ENCODE data around the gene CYB5RL. TPM values are rescaled to one million over a fixed set of nuclear protein-coding genes. Genes with fewer than 3 reads are reported as not detected.

The CYB5RL gene
- total and polyA plus RNA-seq, 12 donors: 2.7 to 21.6 (median 10.3) TPM

GRCh38 chr1:54227091-54227602, 27.3 kb upstream of the CYB5RL start:
- intact Hi-C loops (cut with DNase I): no loop called here
- Histone ChIP-seq H3K4me3 (no peak overlapping the region), H3K27me3 (no peaks in the 10 kb centered on the region), H3K27ac (peak overlapping the region; percentile 39 to 87 (median 83)), H3K9me3 (replicated peaks in 1 of 3) (no peaks in the 10 kb centered on the region), H3K4me1 (replicated peaks in 1 of 2) (peaks cover 27 to 51% of the 10 kb centered on the region in 2 donors), H3K36me3 (replicated peaks in 1 of 2) (no peaks in the 10 kb centered on the region)
- TF ChIP-seq POLR2A (IDR thresholded peaks at IDR 0.05) (peak in 1 of 2 donors; percentile 82), CTCF (IDR thresholded peaks at IDR 0.05) (no peak)
- WGBS, 4 donors: 37 to 51% (median 39%) methylated on average over 6 to 8 of the region's 8 CpGs
- peak; percentile 80 to 95 (median 93) for DNase-seq

- Histone ChIP-seq H3K27me3 (no peaks in the 10 kb centered on the region), H3K9me3 (replicated peaks in 1 of 3) (no peaks in the 10 kb centered on the region), H3K27ac (peak overlapping the region in 1 of 5 donors; percentile 87), H3K4me3 (no peak overlapping the region), H3K36me3 (replicated peaks in 1 of 2) (no peaks in the 10 kb centered on the region), H3K4me1 (replicated peaks in 1 of 2) (peaks cover 30 to 56% of the 10 kb centered on the region in 2 donors)
- intact Hi-C loops (cut with DNase I): no loop called here
- no peak for DNase-seq
- 86 to 88% (median 87%) methylated on average over 20 of the region's 20 CpGs for WGBS, 4 donors
- TF ChIP-seq CTCF (IDR thresholded peaks at IDR 0.05) (no peak), POLR2A (IDR thresholded peaks at IDR 0.05) (no peak)
Observed at GRCh38 chr1:54225986-54226559, 26.2 kb upstream of the CYB5RL start.

- Histone ChIP-seq H3K27ac (peak overlapping the region in 1 of 5 donors; percentile 38), H3K4me3 (no peak overlapping the region), H3K4me1 (replicated peaks in 1 of 2) (peaks cover 35 to 63% of the 10 kb centered on the region in 2 donors), H3K27me3 (no peaks in the 10 kb centered on the region), H3K36me3 (replicated peaks in 1 of 2) (no peaks in the 10 kb centered on the region), H3K9me3 (replicated peaks in 1 of 3) (no peaks in the 10 kb centered on the region)
- WGBS, 4 donors: 83 to 89% (median 86%) methylated on average over 6 of the region's 6 CpGs
- intact Hi-C loops (cut with DNase I): no loop called here
- DNase-seq: no peak
- TF ChIP-seq CTCF (IDR thresholded peaks at IDR 0.05): no peak
- no peak for TF ChIP-seq POLR2A (IDR thresholded peaks at IDR 0.05)
Observed at GRCh38 chr1:54225378-54225777, 25.5 kb upstream of the CYB5RL start.

- Histone ChIP-seq H3K9me3 (replicated peaks in 1 of 3) (no peaks in the 10 kb centered on the region), H3K36me3 (replicated peaks in 1 of 2) (no peaks in the 10 kb centered on the region), H3K27ac (peak overlapping the region in 1 of 5 donors; percentile 91), H3K4me1 (replicated peaks in 1 of 2) (peaks cover 40 to 65% of the 10 kb centered on the region in 2 donors), H3K4me3 (no peak overlapping the region), H3K27me3 (no peaks in the 10 kb centered on the region)
- DNase-seq: no peak
- intact Hi-C loops (cut with DNase I): loop anchor here in 1 of 2 donors (5.0 kb wide), 1 partner anchor 263 kb away; no protein-coding TSS in a partner anchor
- WGBS, 4 donors: 85 to 97% (median 94%) methylated on average over 6 of the region's 6 CpGs
- TF ChIP-seq POLR2A (IDR thresholded peaks at IDR 0.05): no peak
- TF ChIP-seq CTCF (IDR thresholded peaks at IDR 0.05): no peak
Observed at GRCh38 chr1:54224233-54224632, 24.4 kb upstream of the CYB5RL start.
